ENCODE results near the gene GPANK1.

Gene GPANK1

GRCh38 chr6:31615748-31616147, 49.0 kb downstream of the GPANK1 start:
- H3K4me3 ChIP-seq (ENCODE audit: low read depth, low read length): no peak overlapping the region
- TF ChIP-seq ZNF302 (tag by site-specific recombination; IDR thresholded peaks at IDR 0.05; ENCODE audit: low read depth) (no peak), ZNF404 (tag by site-specific recombination; IDR thresholded peaks at IDR 0.05) (no peak), ZNF416 (tag by site-specific recombination; IDR thresholded peaks at IDR 0.05) (no peak), ZNF121 (tag by site-specific recombination; IDR thresholded peaks at IDR 0.05) (no peak), KLF7 (tag by site-specific recombination; IDR thresholded peaks at IDR 0.05; ENCODE audit: borderline replicate concordance) (no peak), ZNF398 (tag by site-specific recombination; IDR thresholded peaks at IDR 0.05) (no peak), ZNF518A (tag by site-specific recombination; conservative IDR thresholded peaks at IDR 0.05; ENCODE audit: low read depth) (no peak), PRDM10 (tag by site-specific recombination; IDR thresholded peaks at IDR 0.05) (peak; percentile 95), ZNF23 (tag by site-specific recombination; IDR thresholded peaks at IDR 0.05; ENCODE audit: borderline replicate concordance) (no peak), ZNF169 (tag by site-specific recombination; IDR thresholded peaks at IDR 0.05) (no peak), ZNF311 (tag by site-specific recombination; IDR thresholded peaks at IDR 0.05; ENCODE audit: borderline replicate concordance) (no peak), ZFP41 (tag by site-specific recombination; IDR thresholded peaks at IDR 0.05; ENCODE audit: borderline replicate concordance) (no peak), ZSCAN23 (tag by site-specific recombination; IDR thresholded peaks at IDR 0.05) (no peak), SCRT1 (tag by site-specific recombination; IDR thresholded peaks at IDR 0.05; ENCODE audit: borderline replicate concordance) (no peak), ZNF350 (tag by site-specific recombination; IDR thresholded peaks at IDR 0.05) (no peak), ZNF292 (tag by site-specific recombination; IDR thresholded peaks at IDR 0.05; ENCODE audit: borderline replicate concordance, low read depth) (no peak), ZFHX2 (tag by site-specific recombination; conservative IDR thresholded peaks at IDR 0.05) (peak; percentile 29; the same call in 1 of the 2 replicates), ZNF280D (tag by site-specific recombination; IDR thresholded peaks at IDR 0.05) (no peak)
- no peaks in the 10 kb centered on the region for H3K36me3 ChIP-seq (ENCODE audit: control insufficient read depth in 2 of 2, insufficient read depth in 1 of 2, low read length in 2 of 2)
- no peaks in the 10 kb centered on the region for H3K4me1 ChIP-seq (ENCODE audit: control insufficient read depth, insufficient read depth, low read length)
- ChIA-PET POLR2A (no interaction called here), CTCF (interaction anchor here (3.7 kb wide), 1 partner anchor 17 kb away, joined by 22 read pairs; no protein-coding TSS in a partner anchor)
- no peaks in the 10 kb centered on the region for H3K9me3 ChIP-seq (ENCODE audit: control insufficient read depth, insufficient read depth, low read depth, low read length)
- no peak overlapping the region for H3K27ac ChIP-seq (ENCODE audit: extremely low read depth, low read depth, low read length)

Data from HEK293 (cell line).